Measurements from ENCODE around the gene IFRD1.
A peak's percentile ranks its signal among the peaks of the same experiment; 100 is the strongest.
"Not testable (repeated sequence)": the region's sequence is repeated elsewhere in the genome, so short reads cannot be mapped to it uniquely, and the experiment has no call there.

IFRD1 gene

DNA sequence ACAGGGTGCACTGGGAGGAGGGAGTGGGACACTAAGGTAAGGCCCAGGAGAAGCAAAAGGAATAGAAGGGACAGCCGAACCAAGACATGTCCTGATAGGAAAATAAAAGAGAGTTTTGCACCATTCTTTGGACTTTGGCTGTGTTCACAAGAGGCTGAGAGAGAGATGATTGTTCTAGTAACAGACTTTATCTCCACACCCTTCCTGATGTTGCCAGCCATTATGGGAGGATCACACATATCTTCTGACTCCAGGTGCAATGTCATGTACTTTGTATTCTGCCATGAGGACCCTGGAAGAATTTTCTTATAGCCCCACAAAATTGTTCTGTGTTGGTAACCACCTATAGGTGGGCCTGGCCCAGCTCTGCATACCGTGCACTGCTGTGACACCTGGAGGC lies 41.9 kb downstream of the IFRD1 start:
- DNase-seq: no peak

DNA sequence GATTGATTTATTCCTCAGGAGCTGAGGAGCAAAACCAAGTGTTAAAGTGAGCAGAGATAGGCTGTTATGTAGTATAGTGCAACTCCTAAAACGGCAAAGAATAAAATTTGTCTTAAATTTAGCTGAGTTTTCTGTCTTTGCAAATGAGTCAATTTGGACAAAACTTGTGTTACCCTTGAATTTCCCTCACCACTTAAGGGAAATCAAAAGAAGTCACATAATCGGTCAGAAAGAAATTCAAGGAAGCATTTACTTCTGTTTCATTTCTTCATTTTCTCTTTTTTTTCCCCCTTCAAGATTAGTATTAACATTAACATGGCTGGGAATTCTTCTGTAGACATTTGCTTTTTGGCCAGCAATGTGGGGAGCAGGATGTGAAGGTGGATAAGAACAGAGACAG lies 44.4 kb downstream of the IFRD1 start:
- no peak for DNase-seq

- no peak for DNase-seq
These were observed 45.0 kb downstream of the IFRD1 start for GRCh38 chr7:112495156-112495788.

- DNase-seq: peak; percentile 61
These were observed 45.7 kb downstream of the IFRD1 start for GRCh38 chr7:112495810-112496462.

DNA sequence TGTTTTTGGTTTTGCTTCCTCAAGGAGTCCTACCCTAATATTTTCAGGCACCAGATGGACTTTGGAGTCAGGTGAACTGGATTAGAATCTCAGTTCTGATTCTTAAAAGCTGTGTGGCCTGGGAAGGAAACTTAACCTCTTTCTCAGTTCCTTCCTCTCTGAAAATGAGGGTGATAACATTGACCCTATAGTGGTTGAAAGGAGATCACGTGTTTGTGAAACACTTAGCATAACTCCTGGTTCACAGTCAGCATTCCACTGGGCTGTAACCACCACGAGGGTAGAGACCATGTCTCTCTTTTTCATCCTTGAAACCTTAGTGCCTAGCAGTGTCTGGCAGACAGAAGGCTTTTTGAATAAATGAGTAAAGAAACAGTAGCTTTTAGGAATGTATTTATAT lies 47.2 kb downstream of the IFRD1 start:
- no peak for DNase-seq

GRCh38 chr7:112500619-112501018 lies 50.4 kb downstream of the IFRD1 start:
- no peak for DNase-seq

DNA sequence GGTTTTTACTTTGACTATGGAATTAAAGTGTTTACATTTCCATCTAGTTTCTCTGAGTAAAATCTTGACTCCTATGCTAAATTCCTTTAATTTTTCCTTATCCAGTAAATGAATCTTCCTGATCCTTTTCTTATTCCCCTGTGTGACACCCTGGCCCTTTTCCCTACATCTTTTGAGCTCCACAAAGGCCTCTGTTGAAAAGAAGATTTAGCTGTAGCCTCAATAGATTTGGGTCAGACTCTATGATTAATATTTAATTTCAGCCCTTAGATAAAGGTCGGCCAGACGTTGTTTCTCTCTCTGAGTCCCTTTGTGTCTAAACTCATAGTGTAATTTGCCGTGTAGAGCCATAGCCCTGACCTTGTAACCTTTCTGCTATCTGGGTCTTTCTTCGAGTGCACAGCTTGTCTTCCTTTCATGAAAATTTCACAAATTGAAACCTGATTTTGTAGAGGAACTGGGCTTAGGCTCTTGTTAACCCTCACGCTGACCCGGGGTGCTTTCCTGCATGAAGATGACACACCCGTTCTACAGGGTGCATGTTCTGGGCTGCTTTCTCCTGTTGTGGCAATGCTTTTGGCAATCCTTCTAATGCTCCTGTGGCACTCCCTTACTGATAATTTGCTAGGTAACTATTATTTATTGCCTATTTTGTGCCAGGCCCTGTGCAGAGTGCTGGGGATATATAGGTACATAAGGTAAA lies 51.7 kb downstream of the IFRD1 start:
- DNase-seq: no peak

- DNase-seq: no peak
These were observed 52.4 kb downstream of the IFRD1 start for GRCh38 chr7:112502700-112503099.

DNA sequence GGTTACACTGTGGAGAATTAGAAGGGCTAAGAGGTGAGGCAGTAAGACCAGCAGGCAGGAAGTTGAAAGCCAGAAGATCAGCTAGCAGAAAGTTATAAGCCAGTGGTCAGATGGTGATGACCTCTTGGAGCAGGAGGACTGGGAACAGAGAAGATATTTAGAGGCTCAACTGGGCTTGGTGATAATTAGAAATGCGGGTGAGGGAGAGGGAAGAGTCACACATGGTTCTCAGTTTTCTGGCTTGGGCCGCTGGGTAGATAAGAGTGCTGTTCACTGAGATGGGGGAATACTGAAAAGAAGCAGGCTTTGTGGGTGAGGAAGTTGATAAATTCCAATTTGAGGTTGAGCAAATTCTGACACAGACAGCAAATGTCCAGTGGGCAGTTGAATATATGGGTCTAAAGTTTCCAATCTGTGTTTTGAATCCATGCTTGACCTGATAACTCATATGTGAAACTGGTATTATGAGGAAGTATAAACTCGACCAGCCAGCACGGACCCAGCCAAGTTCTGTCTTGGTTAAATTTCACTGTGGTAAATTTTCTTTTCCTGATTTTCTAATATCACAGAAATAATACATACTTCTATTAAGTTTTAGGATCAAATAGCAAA lies 53.2 kb downstream of the IFRD1 start:
- peak; percentile 19 for DNase-seq

GRCh38 chr7:112504093-112504695 lies 53.9 kb downstream of the IFRD1 start:
- DNase-seq: no peak

DNA sequence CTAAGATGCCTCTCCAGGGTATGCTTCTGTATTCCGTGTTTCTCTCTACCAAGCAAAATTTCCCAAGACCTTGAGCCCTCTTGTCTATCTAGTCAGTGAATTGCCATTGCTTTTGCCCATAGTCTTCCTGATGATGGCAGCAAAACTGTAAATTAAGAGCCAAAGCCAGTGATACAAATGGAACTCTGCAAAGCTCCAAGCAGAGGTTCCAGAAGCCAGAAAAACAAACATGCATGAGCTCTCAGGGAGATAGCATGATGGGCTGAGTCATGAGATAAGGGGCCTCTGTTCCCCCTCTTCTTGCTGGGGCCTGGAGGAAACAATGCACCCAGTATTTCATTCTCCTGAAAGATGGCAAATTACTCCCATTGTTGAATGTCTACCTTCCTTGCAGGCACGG lies 55.2 kb downstream of the IFRD1 start:
- DNase-seq: peak; percentile 49

GRCh38 chr7:112508404-112508803 lies 58.1 kb downstream of the IFRD1 start:
- DNase-seq: no peak

- no peak for DNase-seq
These were observed 59.1 kb downstream of the IFRD1 start for GRCh38 chr7:112509402-112509801.

GRCh38 chr7:112510001-112510742 lies 59.9 kb downstream of the IFRD1 start:
- no peak for DNase-seq

DNA sequence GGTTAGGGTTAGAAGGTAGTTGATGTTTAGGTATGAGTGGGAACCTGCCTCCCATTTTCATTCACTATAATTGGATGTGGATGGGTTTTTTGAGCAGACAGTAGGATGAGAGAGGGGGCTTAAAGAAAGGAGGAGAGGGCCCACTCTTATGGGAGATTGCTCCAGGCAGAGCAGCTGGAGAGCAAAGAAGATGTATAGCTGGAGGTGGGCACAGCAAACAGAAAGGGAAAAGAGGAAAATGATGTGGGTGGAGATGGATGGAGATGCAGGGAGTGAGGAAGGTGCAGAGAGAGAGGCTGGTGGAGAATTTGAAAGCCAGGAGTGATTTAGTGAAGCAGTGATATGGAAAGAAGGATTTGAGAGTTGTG lies 60.5 kb downstream of the IFRD1 start:
- no peak for DNase-seq

DNA sequence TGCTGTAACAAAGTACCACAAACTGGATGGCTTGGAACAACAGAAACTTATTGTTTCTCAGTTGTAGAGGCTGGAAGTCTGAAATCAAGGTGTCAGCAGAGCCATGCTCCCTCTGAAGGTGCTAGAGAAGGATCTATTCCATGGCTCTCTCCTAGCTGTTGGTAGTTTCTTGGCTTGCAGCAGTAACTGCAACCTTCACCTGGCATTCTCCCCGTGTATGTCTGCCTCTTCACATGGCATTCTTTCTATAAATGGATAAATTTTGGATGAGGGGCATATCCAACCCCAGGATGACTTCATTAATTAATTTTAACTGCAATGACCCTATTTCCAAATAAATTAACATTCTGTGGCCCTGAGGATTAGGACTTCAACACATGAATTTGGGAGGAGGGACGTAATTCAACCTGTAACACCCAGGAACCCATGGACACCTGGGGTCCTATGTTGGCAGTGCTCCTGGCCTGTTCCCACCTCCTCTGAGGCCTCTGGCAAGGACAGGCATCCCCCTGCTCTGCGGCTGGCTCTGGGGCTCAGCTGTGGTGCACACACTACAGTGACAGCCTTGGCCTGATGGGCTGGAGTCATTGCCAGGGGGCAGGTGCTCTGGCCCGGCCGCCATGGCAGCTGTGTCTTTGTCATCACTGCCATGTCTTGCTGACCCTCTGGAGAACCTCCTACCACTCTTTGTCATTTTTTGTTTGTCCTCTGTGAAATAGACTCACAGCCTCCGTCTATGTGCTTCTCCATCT lies 61.4 kb downstream of the IFRD1 start:
- no peak for DNase-seq

DNA sequence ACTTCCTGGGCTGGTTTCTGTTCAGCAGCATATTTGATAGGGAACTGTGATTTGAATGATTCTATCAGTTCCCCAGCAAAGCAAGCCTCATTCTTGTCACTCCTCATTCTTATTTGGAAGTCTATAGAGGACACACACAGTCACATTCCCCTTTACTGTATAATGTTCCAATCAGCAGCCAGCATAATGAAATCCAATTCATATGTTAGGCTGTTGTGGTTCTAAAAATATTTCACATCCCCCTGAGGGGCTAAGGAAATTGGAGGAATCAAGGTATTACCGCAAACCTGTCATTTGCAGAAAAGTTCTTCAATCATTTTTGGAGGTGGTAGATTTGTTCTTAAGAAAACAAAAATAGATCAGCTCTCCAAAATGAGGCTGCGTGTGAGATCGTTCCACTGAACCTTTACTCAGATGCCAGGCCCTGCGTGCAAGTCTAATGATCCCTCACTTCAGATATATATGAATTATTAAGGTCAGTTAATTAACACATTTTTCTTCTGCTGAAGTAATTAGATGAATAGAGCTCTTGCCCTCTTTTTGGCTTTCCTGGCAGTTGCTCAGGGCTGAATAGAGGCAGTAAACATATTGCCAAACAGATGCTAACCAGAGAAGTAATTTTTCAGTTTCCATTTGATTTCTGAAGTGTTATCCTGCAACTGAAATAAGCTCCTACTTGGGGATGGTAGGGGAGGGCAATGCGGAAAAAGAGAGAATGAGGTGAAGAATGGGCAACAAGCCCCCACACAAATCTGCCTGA lies 62.4 kb downstream of the IFRD1 start:
- DNase-seq: no peak

DNA sequence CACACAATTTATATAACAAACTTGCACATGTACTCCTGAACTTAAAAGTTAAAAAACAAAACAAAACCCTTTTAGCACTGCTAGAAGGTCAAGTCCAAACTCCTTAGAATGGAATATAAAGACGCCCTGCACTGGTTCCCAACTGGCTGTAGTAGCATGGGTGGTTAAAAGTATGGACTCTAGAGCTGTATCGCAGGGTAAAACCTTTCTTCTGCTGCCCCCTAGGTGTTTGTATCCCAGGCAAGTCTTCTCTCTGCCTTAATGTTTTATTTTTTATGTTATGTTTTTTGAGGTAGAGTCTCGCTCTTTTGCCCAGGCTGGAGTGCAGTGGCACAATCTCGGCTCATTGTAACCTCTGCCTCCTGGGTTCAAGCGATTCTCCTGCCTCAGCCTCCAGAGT lies 65.7 kb downstream of the IFRD1 start:
- DNase-seq: no peak

DNA sequence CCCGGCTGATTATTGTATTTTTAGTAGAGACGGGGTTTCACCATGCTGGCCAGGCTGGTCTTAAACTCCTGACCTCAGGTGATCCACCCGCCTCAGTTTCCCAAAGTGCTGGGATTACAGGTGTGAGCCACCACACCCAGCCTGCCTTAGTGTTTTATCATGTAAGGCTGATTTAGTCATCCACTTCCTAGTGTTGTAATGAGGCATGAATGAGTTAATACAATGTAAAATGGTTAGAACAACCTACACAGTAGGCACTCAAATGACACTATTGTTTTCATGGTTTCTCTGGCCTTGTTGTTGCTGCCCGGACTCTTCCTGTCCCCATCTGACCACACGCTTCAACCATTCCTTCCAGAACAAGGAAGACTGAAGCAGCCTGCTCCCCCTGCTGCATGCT lies 66.2 kb downstream of the IFRD1 start:
- not testable (repeated sequence) for DNase-seq

DNA sequence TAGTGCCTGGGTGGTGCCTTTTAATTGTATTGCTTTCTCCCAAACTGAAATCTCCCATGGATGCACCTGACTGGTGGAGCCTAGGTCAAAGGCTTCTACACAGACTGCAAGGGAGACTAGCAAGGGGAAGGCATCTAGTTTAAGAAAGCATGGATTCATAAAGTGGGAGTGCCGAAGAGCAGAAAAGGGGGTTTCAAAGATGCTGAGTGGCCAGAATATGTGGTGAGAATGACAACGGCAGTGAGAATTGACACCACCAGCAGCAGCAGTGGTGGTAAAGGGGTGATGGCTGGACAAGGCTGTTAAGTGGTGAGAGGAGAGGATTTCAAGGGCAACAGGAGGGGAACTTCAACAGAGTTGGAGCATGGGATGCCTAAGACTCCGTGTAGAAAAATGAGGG lies 67.2 kb downstream of the IFRD1 start:
- no peak for DNase-seq

GRCh38 chr7:112520787-112521186 lies 70.5 kb downstream of the IFRD1 start:
- DNase-seq: no peak
